GM12878 (cell line): ENCODE data around the gene CACHD1. TPM values are rescaled to one million over a fixed set of nuclear protein-coding genes. Genes with fewer than 3 reads are reported as not detected.

Source experiments
- ATAC-seq: fragments of 200-7000 bp; cut with Tn5 transposase; 3 replicates; pipeline ENCODE4 v1.9.1; 2020; ENCODE audit warnings: mild to moderate bottlenecking, moderate library complexity
- BruUV-seq: library from RNA; stranded (reverse); fragments of 400-500 nt; replicated peaks from 2 replicates; lab custom pipeline; 2021; lab: Mats Ljungman, UMichigan
- CTCF ChIA-PET: fragments of 300-600 bp; sonication (Branson Sonifier 250); formaldehyde crosslinking; extraction: SDS; loops from one replicate; lab custom pipeline; 2021; ENCODE audit warnings: inconsistent platforms; lab: Yijun Ruan, JAX
- POLR2A ChIA-PET: fragments of 350-600 bp; formaldehyde crosslinking; extraction: SDS; loops from one replicate; lab custom pipeline; 2021; ENCODE audit warnings: inconsistent platforms; lab: Charles Lee
- RAD21 ChIA-PET: fragments of 300-600 bp; sonication (Branson Sonifier 250); formaldehyde crosslinking; loops from one replicate; lab custom pipeline; 2023; ENCODE audit warnings: antibody characterized with exemption; ENCODE audit not compliant: unreplicated experiment; lab: Charles Lee
- SMC1A ChIA-PET: fragments of 300-600 bp; sonication (Branson Sonifier 250); formaldehyde crosslinking; loops from one replicate; lab custom pipeline; 2023; ENCODE audit not compliant: unreplicated experiment, uncharacterized antibody; lab: Charles Lee
- DNase-seq: peaks from one replicate; pipeline ENCODE4 v3.0.0-alpha.2; 2011; ENCODE audit warnings: low read depth, low spot score
- FAIRE-seq: peaks from 3 replicates; lab custom pipeline; 2011; peaks lifted over from hg19 to GRCh38; lab: Jason Lieb, UNC
- H2AFZ ChIP-seq: 2 replicates; pipeline ENCODE4 v1.6.0; 2011; ENCODE audit warnings: low read depth, low read length, control low read depth; ENCODE audit not compliant: control insufficient read depth
- H3K27ac ChIP-seq: 2 replicates; pipeline ENCODE4 v1.5.1; 2011; ENCODE audit warnings: control low read depth; ENCODE audit not compliant: control insufficient read depth, insufficient read depth
- H3K27me3 ChIP-seq, 2 experiments: replicated peaks in 1 of 2; 2 replicates each; pipeline versions ENCODE4 v1.6.0 to v1.6.1; 2011; ENCODE audit warnings: low read length in 1 of 2; ENCODE audit not compliant: control insufficient read depth in 2 of 2, insufficient read depth in 2 of 2
- H3K36me3 ChIP-seq, 2 experiments: 2 replicates each; pipeline ENCODE4 v1.5.1; 2011; ENCODE audit warnings: low read length in 1 of 2; ENCODE audit not compliant: control insufficient read depth in 2 of 2, insufficient read depth in 2 of 2
- H3K4me1 ChIP-seq: 2 replicates; pipeline ENCODE4 v1.6.1; 2011; ENCODE audit warnings: mild to moderate bottlenecking, low read length, moderate library complexity, mixed read lengths; ENCODE audit not compliant: control insufficient read depth, insufficient read depth
- H3K4me2 ChIP-seq: 2 replicates; pipeline ENCODE4 v1.6.0; 2011; ENCODE audit warnings: control low read depth; ENCODE audit not compliant: control insufficient read depth, insufficient read depth
- H3K4me3 ChIP-seq: fragments of 200-600 bp; sonication (generic); 2 replicates; pipeline ENCODE4 v1.5.1; 2016
- H3K79me2 ChIP-seq: 2 replicates; pipeline ENCODE4 v1.6.0; 2011; ENCODE audit warnings: low read length; ENCODE audit not compliant: control insufficient read depth, insufficient read depth
- H3K9ac ChIP-seq: 2 replicates; pipeline ENCODE4 v1.8.0; 2011; ENCODE audit warnings: low read length, control low read depth, mixed read lengths; ENCODE audit not compliant: control insufficient read depth, insufficient read depth
- H3K9me3 ChIP-seq: replicated peaks from 3 replicates; pipeline ENCODE4 v1.5.1; 2011; ENCODE audit warnings: mild to moderate bottlenecking, low read length; ENCODE audit not compliant: control insufficient read depth, insufficient read depth
- H4K20me1 ChIP-seq: 2 replicates; pipeline ENCODE4 v1.6.0; 2011; ENCODE audit not compliant: control insufficient read depth, insufficient read depth
- CBX3 ChIP-seq: fragments of 200-600 bp; sonication (generic); IDR thresholded peaks from 2 replicates; pipeline ENCODE4 v1.6.1; 2016; ENCODE audit warnings: low read depth, borderline replicate concordance
- FOXM1 ChIP-seq: IDR thresholded peaks from 2 replicates; pipeline ENCODE4 v1.6.1; 2012; ENCODE audit warnings: low read depth, mild to moderate bottlenecking, inconsistent platforms, low read length, moderate library complexity
- HDGF ChIP-seq: fragments of 450-650 bp; IDR thresholded peaks from 2 replicates; pipeline ENCODE4 v1.6.1; 2016; ENCODE audit warnings: antibody characterized with exemption
- MTA2 ChIP-seq: fragments of 450-650 bp; IDR thresholded peaks from 2 replicates; pipeline ENCODE4 v1.6.1; 2016; ENCODE audit warnings: low read depth, mild to moderate bottlenecking, moderate library complexity
- MXI1 ChIP-seq: fragments of 150-350 bp; IDR thresholded peaks from 2 replicates; pipeline ENCODE4 v1.6.1; 2011; ENCODE audit warnings: low read depth, mild to moderate bottlenecking, inconsistent platforms, low read length, improper control_type of control experiment
- PAX5 ChIP-seq: IDR thresholded peaks from 2 replicates; pipeline ENCODE4 v1.6.1; 2011; ENCODE audit warnings: low read depth, low read length, borderline replicate concordance
- SREBF1 ChIP-seq: IDR thresholded peaks from 2 replicates; pipeline ENCODE4 v1.6.1; 2012; ENCODE audit warnings: mild to moderate bottlenecking, low read length
- TAF1 ChIP-seq: IDR thresholded peaks from 2 replicates; pipeline ENCODE4 v1.6.1; 2011; ENCODE audit warnings: mild to moderate bottlenecking, low read depth, low read length, borderline replicate concordance
- TCF12 ChIP-seq: IDR thresholded peaks from 2 replicates; pipeline ENCODE4 v1.6.1; 2011; ENCODE audit warnings: low read depth, mild to moderate bottlenecking, low read length
- ZNF207 ChIP-seq: fragments of 450-650 bp; IDR thresholded peaks from 2 replicates; pipeline ENCODE4 v1.6.1; 2014; ENCODE audit warnings: antibody characterized with exemption, mild to moderate bottlenecking, borderline replicate concordance
- ZSCAN29 ChIP-seq: fragments of 450-650 bp; IDR thresholded peaks from 2 replicates; pipeline ENCODE4 v1.6.1; 2017; ENCODE audit warnings: mild to moderate bottlenecking, moderate library complexity
- WGBS: methylation state at CpG from one replicate; pipeline ENCODE4 v1.1.6; 2016; ENCODE audit warnings: low lambda C conversion rate; ENCODE audit not compliant: insufficient replicate concordance, insufficient coverage; ENCODE audit errors: missing lambda C conversion rate; 5-methylcytosine and 5-hydroxymethylcytosine counted together
- in situ Hi-C: fragments of 300-500 bp; cut with MboI; formaldehyde crosslinking; loops from 9 replicates; pipeline ENCODE4 v1.14.3; 2018; ENCODE audit warnings: mixed read lengths
- intact Hi-C: fragments of 100-400 bp; cut with micrococcal nuclease; formaldehyde crosslinking; loops from one replicate; pipeline ENCODE4 v1.14.2; 2022; ENCODE audit not compliant: unreplicated experiment
- polyA plus RNA-seq, 11 experiments: library from polyadenylated mRNA; depleted of rRNA in 4 of 11; unstranded in 6 of 11; stranded (reverse) in 5 of 11; fragments of >200 nt; fragmentation: Nextera tagmentation in 4 of 11; fragmentation: Illumina TruSeq in 1 of 11; extraction: Ambion mirVana in 4 of 11; extraction: Trizol in 1 of 11; gene quantifications; 1 replicate in 1 of 11; 2 replicates in 10 of 11; pipeline versions ENCODE4 v1.2.1 to v1.2.3, GENCODE V29; 2011 to 2016; ENCODE audit warnings: inconsistent platforms in 2 of 11, missing spikeins in 2 of 11, low read depth in 1 of 11
- total RNA-seq, 4 experiments: library from RNA; depleted of rRNA in 3 of 4; stranded (reverse); fragments of >200 nt in 3 of 4; fragmentation: Illumina TruSeq in 1 of 4; extraction: Trizol in 1 of 4; gene quantifications; 2 replicates each; pipeline versions ENCODE4 v1.2.1 to v1.2.3, GENCODE V29; 2013 to 2021
- TF ChIP-seq, protein P1 (sequence below): fragments of 450-650 bp; IDR thresholded peaks from 2 replicates; pipeline ENCODE4 v1.6.1; 2017; ENCODE audit warnings: antibody characterized with exemption, mild to moderate bottlenecking, moderate library complexity
- TF ChIP-seq, protein P2 (sequence below): fragments of 450-650 bp; IDR thresholded peaks from 2 replicates; pipeline ENCODE4 v1.6.1; 2018; ENCODE audit warnings: mild to moderate bottlenecking, low read depth, moderate library complexity; ENCODE audit not compliant: partially characterized antibody
- TF ChIP-seq, protein P3 (sequence below): fragments of 450-650 bp; IDR thresholded peaks from 2 replicates; pipeline ENCODE4 v1.6.1; 2017; ENCODE audit warnings: mild to moderate bottlenecking, low read depth, inconsistent platforms; ENCODE audit not compliant: poor library complexity, severe bottlenecking

The CACHD1 gene
- total and polyA plus RNA-seq, 10 of the 15 experiments (the other 5 are each of a cell fraction or from before 2014, with no cell fraction given), result 0.03 TPM; not detected in 9

DNA sequence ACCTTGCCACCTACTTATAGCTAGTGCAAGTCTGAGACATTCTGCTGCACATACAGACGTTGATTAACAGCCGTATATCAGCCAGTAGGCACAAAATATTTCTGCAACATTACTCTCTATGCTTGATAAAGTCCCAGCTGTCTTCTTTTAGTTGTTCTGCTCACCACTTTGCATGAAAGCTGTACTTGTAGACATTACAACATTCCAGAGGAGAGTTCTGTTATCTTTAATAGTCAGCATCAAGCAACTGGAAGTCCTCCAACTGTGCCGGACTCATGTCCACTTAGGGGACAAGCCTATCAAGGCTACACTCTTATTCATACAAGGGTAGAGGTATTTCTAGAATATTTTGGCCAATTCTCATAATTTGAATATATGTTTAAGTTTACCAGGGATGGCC lies 50.0 kb downstream of the CACHD1 start:
- no TSS peak for BruUV-seq

More for the DNA sequence above, 50.0 kb downstream of the CACHD1 start:
- ChIA-PET CTCF (no interaction called here), POLR2A (no interaction called here), RAD21 (no interaction called here), SMC1A (interaction anchor here (0.6 kb wide), 1 partner anchor 824 kb away, joined by 3 read pairs; no protein-coding TSS in a partner anchor)
- intact Hi-C loops (no loop called here), in situ Hi-C loops (no loop called here)
- no peak overlapping the region for H2AFZ ChIP-seq
- H3K4me1 ChIP-seq, result no peaks in the 10 kb centered on the region
- DNase-seq, result no peak
- H3K27me3 ChIP-seq, result no peaks in the 10 kb centered on the region; a peak in 1 of 4 replicates
- no peak overlapping the region for H3K27ac ChIP-seq
- TF ChIP-seq TCF12 (no peak), PAX5 (no peak), HDGF (no peak), MXI1 (no peak), CBX3 (no peak), MTA2 (no peak), FOXM1 (no peak), SREBF1 (no peak), ZNF207 (no peak), TAF1 (no peak), ZSCAN29 (no peak)
- TF ChIP-seq, protein P1, sequence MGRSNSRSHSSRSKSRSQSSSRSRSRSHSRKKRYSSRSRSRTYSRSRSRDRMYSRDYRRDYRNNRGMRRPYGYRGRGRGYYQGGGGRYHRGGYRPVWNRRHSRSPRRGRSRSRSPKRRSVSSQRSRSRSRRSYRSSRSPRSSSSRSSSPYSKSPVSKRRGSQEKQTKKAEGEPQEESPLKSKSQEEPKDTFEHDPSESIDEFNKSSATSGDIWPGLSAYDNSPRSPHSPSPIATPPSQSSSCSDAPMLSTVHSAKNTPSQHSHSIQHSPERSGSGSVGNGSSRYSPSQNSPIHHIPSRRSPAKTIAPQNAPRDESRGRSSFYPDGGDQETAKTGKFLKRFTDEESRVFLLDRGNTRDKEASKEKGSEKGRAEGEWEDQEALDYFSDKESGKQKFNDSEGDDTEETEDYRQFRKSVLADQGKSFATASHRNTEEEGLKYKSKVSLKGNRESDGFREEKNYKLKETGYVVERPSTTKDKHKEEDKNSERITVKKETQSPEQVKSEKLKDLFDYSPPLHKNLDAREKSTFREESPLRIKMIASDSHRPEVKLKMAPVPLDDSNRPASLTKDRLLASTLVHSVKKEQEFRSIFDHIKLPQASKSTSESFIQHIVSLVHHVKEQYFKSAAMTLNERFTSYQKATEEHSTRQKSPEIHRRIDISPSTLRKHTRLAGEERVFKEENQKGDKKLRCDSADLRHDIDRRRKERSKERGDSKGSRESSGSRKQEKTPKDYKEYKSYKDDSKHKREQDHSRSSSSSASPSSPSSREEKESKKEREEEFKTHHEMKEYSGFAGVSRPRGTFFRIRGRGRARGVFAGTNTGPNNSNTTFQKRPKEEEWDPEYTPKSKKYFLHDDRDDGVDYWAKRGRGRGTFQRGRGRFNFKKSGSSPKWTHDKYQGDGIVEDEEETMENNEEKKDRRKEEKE, result no peak
- TF ChIP-seq, protein P2, sequence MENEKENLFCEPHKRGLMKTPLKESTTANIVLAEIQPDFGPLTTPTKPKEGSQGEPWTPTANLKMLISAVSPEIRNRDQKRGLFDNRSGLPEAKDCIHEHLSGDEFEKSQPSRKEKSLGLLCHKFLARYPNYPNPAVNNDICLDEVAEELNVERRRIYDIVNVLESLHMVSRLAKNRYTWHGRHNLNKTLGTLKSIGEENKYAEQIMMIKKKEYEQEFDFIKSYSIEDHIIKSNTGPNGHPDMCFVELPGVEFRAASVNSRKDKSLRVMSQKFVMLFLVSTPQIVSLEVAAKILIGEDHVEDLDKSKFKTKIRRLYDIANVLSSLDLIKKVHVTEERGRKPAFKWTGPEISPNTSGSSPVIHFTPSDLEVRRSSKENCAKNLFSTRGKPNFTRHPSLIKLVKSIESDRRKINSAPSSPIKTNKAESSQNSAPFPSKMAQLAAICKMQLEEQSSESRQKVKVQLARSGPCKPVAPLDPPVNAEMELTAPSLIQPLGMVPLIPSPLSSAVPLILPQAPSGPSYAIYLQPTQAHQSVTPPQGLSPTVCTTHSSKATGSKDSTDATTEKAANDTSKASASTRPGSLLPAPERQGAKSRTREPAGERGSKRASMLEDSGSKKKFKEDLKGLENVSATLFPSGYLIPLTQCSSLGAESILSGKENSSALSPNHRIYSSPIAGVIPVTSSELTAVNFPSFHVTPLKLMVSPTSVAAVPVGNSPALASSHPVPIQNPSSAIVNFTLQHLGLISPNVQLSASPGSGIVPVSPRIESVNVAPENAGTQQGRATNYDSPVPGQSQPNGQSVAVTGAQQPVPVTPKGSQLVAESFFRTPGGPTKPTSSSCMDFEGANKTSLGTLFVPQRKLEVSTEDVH, result no peak
- TF ChIP-seq, protein P3, sequence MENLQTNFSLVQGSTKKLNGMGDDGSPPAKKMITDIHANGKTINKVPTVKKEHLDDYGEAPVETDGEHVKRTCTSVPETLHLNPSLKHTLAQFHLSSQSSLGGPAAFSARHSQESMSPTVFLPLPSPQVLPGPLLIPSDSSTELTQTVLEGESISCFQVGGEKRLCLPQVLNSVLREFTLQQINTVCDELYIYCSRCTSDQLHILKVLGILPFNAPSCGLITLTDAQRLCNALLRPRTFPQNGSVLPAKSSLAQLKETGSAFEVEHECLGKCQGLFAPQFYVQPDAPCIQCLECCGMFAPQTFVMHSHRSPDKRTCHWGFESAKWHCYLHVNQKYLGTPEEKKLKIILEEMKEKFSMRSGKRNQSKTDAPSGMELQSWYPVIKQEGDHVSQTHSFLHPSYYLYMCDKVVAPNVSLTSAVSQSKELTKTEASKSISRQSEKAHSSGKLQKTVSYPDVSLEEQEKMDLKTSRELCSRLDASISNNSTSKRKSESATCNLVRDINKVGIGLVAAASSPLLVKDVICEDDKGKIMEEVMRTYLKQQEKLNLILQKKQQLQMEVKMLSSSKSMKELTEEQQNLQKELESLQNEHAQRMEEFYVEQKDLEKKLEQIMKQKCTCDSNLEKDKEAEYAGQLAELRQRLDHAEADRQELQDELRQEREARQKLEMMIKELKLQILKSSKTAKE, result no peak
- no peaks in the 10 kb centered on the region for H3K9me3 ChIP-seq
- H3K4me2 ChIP-seq, result no peak overlapping the region
- no peaks in the 10 kb centered on the region for H4K20me1 ChIP-seq
- no peak for ATAC-seq
- no peak for FAIRE-seq
- H3K36me3 ChIP-seq, result no peaks in the 10 kb centered on the region
- H3K4me3 ChIP-seq, result no peak overlapping the region
- no peak overlapping the region for H3K9ac ChIP-seq
- 28% methylated on average over 3 of the region's 3 CpGs for WGBS
- H3K79me2 ChIP-seq, result no peaks in the 10 kb centered on the region
